Measurements from ENCODE around the gene PARVB. TPM values are rescaled to one million over a fixed set of nuclear protein-coding genes. Genes with fewer than 3 reads are reported as not detected.

Gene PARVB
- total RNA-seq, 4 donors from 2014 or later: 3.3 to 20.8 (median 11.7) TPM

GRCh38 chr22:44186737-44187136 is 162.6 kb downstream of the PARVB start:
- peaks cover 0 to 54% (median 0%) of the 10 kb centered on the region in 4 donors for H3K27me3 ChIP-seq
- no peak for DNase-seq
- intact Hi-C loops (cut with DNase I): no loop called here
- H3K36me3 ChIP-seq: no peaks in the 10 kb centered on the region
- no peak overlapping the region for H3K4me3 ChIP-seq
- H3K4me1 ChIP-seq: peaks cover 0 to 10% (median 0%) of the 10 kb centered on the region in 3 donors
- WGBS, 2 donors: 100% methylated on average over 1 of the region's 4 CpGs
- no peak overlapping the region for H3K27ac ChIP-seq
- H3K9me3 ChIP-seq: no peaks in the 10 kb centered on the region
- TF ChIP-seq CTCF (IDR thresholded peaks at IDR 0.05): no peak
- TF ChIP-seq POLR2A (IDR thresholded peaks at IDR 0.05): no peak

GRCh38 chr22:44187652-44188230 is 163.6 kb downstream of the PARVB start:
- Histone ChIP-seq H3K9me3 (no peaks in the 10 kb centered on the region), H3K4me3 (no peak overlapping the region), H3K27ac (no peak overlapping the region), H3K36me3 (no peaks in the 10 kb centered on the region), H3K27me3 (peaks cover 0 to 50% (median 0%) of the 10 kb centered on the region in 4 donors), H3K4me1 (peaks cover 0 to 15% (median under 1%) of the 10 kb centered on the region in 3 donors)
- DNase-seq: no peak
- WGBS, 2 donors: 80 to 85% methylated on average over 2 to 4 of the region's 12 CpGs
- intact Hi-C loops (cut with DNase I): no loop called here
- TF ChIP-seq POLR2A (IDR thresholded peaks at IDR 0.05): no peak
- TF ChIP-seq CTCF (IDR thresholded peaks at IDR 0.05): no peak

- intact Hi-C loops (cut with DNase I): no loop called here
- no peaks in the 10 kb centered on the region for H3K36me3 ChIP-seq
- peaks cover 0 to 50% (median 0%) of the 10 kb centered on the region in 4 donors for H3K27me3 ChIP-seq
- H3K9me3 ChIP-seq: no peaks in the 10 kb centered on the region
- peaks cover 0 to 18% (median 6%) of the 10 kb centered on the region in 3 donors for H3K4me1 ChIP-seq
- no peak for DNase-seq
- no peak overlapping the region for H3K27ac ChIP-seq
- no peak overlapping the region for H3K4me3 ChIP-seq
- TF ChIP-seq POLR2A (IDR thresholded peaks at IDR 0.05): no peak
- no peak for TF ChIP-seq CTCF (IDR thresholded peaks at IDR 0.05)
- WGBS, 2 donors: 99 to 100% methylated on average over 2 to 8 of the region's 8 CpGs
Observed at GRCh38 chr22:44188316-44188715, 164.2 kb downstream of the PARVB start.

GRCh38 chr22:44188986-44189630 is 165.0 kb downstream of the PARVB start:
- Histone ChIP-seq H3K9me3 (no peaks in the 10 kb centered on the region), H3K36me3 (no peaks in the 10 kb centered on the region), H3K4me1 (peaks cover 0 to 25% (median 10%) of the 10 kb centered on the region in 3 donors), H3K4me3 (no peak overlapping the region), H3K27ac (no peak overlapping the region), H3K27me3 (peaks cover 0 to 43% (median 0%) of the 10 kb centered on the region in 4 donors)
- 94 to 96% methylated on average over 4 to 7 of the region's 12 CpGs for whole genome bisulfite sequencing, 2 donors
- intact Hi-C loops (cut with DNase I): no loop called here
- no peak for DNase-seq
- TF ChIP-seq CTCF (IDR thresholded peaks at IDR 0.05) (no peak), POLR2A (IDR thresholded peaks at IDR 0.05) (no peak)

GRCh38 chr22:44190381-44190976 is 166.4 kb downstream of the PARVB start:
- no peak overlapping the region for H3K4me3 ChIP-seq
- peaks cover 0 to 25% (median 10%) of the 10 kb centered on the region in 3 donors for H3K4me1 ChIP-seq
- WGBS, 2 donors: 79 to 86% methylated on average over 3 of the region's 12 CpGs
- intact Hi-C loops (cut with DNase I): no loop called here
- no peaks in the 10 kb centered on the region for H3K9me3 ChIP-seq
- DNase-seq: no peak
- no peak for TF ChIP-seq POLR2A (IDR thresholded peaks at IDR 0.05)
- peaks cover 0 to 46% (median 0%) of the 10 kb centered on the region in 4 donors for H3K27me3 ChIP-seq
- no peaks in the 10 kb centered on the region for H3K36me3 ChIP-seq
- no peak overlapping the region for H3K27ac ChIP-seq

Data from esophagus squamous epithelium (tissue), 5 donors.